K562 (cell line): Measurements from ENCODE around the gene LCN15. TPM values are rescaled to one million over a fixed set of nuclear protein-coding genes. Genes with fewer than 3 reads are reported as not detected.

Source experiments
- TBP ChIP-seq: optimal IDR thresholded peaks from 2 replicates; pipeline ENCODE3; 2011; ENCODE audit warnings: low read depth, low read length, improper control_type of control experiment
- polyA plus RNA-seq, 8 experiments: library from polyadenylated mRNA; depleted of rRNA in 4 of 8; stranded (reverse) in 5 of 8; unstranded in 3 of 8; fragments of >200 nt; fragmentation: Nextera tagmentation in 2 of 8; fragmentation: Illumina TruSeq in 1 of 8; extraction: Ambion mirVana in 2 of 8; extraction: Trizol in 1 of 8; gene quantifications; 2 replicates each; pipeline versions ENCODE4 v1.2.1 to v1.2.3, GENCODE V29; 2011 to 2014; ENCODE audit warnings: inconsistent platforms in 1 of 8, missing spikeins in 1 of 8
- total RNA-seq, 7 experiments: library from RNA; depleted of rRNA in 6 of 7; stranded (reverse); fragments of >200 nt in 6 of 7; fragmentation: Illumina TruSeq in 2 of 7; extraction: Trizol in 2 of 7; gene quantifications; 2 replicates each; pipeline versions ENCODE4 v1.2.1 to v1.2.3, GENCODE V29; 2011 to 2021; ENCODE audit warnings: low replicate concordance in 1 of 7
- TF ChIP-seq, protein P1 (sequence below): fragments of 450-650 bp; IDR thresholded peaks from 2 replicates; pipeline ENCODE4 v1.6.1; 2016; ENCODE audit warnings: low read depth

LCN15 gene
- total and polyA plus RNA-seq, 9 of the 15 experiments (the other 6 are each of a cell fraction or from before 2014, with no cell fraction given) = 0.66 TPM; not detected in 8

DNA sequence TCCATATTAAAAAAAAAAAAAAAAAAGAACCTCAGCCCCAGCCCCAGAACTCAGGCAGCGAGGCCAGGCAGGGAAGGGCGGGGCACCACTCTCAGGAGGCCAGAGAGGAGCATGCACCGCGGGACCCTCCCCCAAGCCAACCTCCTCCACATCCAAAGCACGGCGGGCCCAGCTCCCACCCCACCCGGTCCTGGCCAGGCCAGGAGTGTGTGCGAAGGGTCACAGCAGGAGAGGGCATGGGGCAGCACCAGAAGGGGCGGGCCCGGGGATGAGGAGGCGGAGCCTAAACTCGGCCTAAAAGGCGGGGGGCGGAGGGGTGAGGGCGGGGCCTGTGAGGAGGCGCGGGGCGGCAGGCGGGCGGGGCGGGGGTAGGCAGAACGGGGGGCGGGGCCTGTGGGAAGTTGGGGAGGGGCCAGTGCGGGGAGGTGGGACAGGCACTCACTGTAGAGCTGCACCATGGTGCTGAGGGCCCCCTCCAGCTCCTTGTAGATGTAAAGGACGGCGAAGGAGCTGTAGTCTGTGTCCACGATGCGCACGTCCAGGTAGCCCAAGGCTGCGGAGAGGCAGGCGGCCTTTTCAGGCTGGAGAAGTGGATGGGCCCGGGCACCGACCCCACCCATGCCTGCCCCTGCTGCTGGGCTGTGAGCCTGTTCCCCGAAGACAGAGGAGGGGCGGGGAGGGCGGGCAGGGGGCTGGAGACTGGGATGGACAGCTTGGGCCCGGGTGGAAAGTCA, 1.2 kb downstream of the LCN15 start (continued):
- TF ChIP-seq, protein P1, sequence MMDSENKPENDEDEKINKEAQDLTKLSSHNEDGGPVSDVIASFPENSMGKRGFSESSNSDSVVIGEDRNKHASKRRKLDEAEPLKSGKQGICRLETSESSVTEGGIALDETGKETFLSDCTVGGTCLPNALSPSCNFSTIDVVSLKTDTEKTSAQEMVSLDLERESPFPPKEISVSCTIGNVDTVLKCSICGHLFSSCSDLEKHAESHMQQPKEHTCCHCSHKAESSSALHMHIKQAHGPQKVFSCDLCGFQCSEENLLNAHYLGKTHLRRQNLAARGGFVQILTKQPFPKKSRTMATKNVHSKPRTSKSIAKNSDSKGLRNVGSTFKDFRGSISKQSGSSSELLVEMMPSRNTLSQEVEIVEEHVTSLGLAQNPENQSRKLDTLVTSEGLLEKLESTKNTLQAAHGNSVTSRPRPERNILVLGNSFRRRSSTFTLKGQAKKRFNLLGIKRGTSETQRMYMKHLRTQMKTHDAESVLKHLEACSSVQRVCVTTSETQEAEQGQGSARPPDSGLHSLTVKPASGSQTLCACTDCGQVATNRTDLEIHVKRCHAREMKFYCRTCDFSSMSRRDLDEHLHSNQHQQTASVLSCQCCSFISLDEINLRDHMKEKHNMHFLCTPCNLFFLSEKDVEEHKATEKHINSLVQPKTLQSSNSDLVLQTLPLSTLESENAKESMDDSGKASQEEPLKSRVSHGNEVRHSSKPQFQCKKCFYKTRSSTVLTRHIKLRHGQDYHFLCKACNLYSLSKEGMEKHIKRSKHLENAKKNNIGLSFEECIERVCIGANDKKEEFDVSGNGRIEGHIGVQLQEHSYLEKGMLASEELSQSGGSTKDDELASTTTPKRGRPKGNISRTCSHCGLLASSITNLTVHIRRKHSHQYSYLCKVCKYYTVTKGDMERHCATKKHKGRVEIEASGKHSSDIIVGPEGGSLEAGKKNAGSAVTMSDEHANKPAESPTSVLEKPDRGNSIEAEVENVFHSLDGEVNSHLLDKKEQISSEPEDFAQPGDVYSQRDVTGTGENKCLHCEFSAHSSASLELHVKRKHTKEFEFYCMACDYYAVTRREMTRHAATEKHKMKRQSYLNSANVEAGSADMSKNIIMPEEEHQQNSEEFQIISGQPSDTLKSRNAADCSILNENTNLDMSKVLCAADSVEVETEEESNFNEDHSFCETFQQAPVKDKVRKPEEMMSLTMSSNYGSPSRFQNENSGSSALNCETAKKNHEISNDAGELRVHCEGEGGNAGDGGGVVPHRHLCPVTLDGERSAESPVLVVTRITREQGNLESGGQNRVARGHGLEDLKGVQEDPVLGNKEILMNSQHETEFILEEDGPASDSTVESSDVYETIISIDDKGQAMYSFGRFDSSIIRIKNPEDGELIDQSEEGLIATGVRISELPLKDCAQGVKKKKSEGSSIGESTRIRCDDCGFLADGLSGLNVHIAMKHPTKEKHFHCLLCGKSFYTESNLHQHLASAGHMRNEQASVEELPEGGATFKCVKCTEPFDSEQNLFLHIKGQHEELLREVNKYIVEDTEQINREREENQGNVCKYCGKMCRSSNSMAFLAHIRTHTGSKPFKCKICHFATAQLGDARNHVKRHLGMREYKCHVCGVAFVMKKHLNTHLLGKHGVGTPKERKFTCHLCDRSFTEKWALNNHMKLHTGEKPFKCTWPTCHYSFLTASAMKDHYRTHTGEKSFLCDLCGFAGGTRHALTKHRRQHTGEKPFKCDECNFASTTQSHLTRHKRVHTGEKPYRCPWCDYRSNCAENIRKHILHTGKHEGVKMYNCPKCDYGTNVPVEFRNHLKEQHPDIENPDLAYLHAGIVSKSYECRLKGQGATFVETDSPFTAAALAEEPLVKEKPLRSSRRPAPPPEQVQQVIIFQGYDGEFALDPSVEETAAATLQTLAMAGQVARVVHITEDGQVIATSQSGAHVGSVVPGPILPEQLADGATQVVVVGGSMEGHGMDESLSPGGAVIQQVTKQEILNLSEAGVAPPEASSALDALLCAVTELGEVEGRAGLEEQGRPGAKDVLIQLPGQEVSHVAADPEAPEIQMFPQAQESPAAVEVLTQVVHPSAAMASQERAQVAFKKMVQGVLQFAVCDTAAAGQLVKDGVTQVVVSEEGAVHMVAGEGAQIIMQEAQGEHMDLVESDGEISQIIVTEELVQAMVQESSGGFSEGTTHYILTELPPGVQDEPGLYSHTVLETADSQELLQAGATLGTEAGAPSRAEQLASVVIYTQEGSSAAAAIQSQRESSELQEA = no peak
- TF ChIP-seq TBP = peak; percentile 32
